Loucy (cell line): Measurements from ENCODE around the gene RNU11.
"Not testable (repeated sequence)": the region's sequence is repeated elsewhere in the genome, so short reads cannot be mapped to it uniquely, and the experiment has no call there.

ENCODE experiments used
- H2AFZ ChIP-seq: fragments of 200-600 bp; sonication (generic); 2 replicates; pipeline ENCODE4 v1.6.0; 2016; ENCODE audit warnings: antibody characterized with exemption, mild to moderate bottlenecking, low read length, moderate library complexity
- H3F3A ChIP-seq: fragments of 200-600 bp; 2 replicates; pipeline ENCODE4 v1.6.0; 2016; ENCODE audit warnings: antibody characterized with exemption, low read depth, mild to moderate bottlenecking
- H3K27me3 ChIP-seq: fragments of 200-600 bp; sonication (generic); 2 replicates; pipeline ENCODE4 v1.6.1; 2014; ENCODE audit warnings: low read length, mild to moderate bottlenecking; ENCODE audit not compliant: insufficient read depth, poor library complexity, severe bottlenecking
- H3K36me3 ChIP-seq: fragments of 200-600 bp; sonication (generic); 2 replicates; pipeline ENCODE4 v1.6.1; 2016; ENCODE audit warnings: low read length; ENCODE audit not compliant: insufficient read depth
- H3K4me1 ChIP-seq: fragments of 200-600 bp; sonication (generic); 2 replicates; pipeline ENCODE4 v1.5.1; 2014; ENCODE audit warnings: low read length, mild to moderate bottlenecking; ENCODE audit not compliant: insufficient read depth, poor library complexity, severe bottlenecking
- H3K4me2 ChIP-seq: fragments of 200-600 bp; sonication (generic); 2 replicates; pipeline ENCODE4 v1.6.0; 2014; ENCODE audit warnings: antibody characterized with exemption, low read length, low read depth, mild to moderate bottlenecking; ENCODE audit not compliant: poor library complexity, severe bottlenecking
- H3K4me3 ChIP-seq: fragments of 200-600 bp; sonication (generic); 2 replicates; pipeline ENCODE4 v1.5.1; 2014; ENCODE audit warnings: low read length, mild to moderate bottlenecking, mixed read lengths; ENCODE audit not compliant: poor library complexity, severe bottlenecking
- H3K79me2 ChIP-seq: fragments of 200-600 bp; sonication (generic); 2 replicates; pipeline ENCODE4 v1.6.1; 2014; ENCODE audit warnings: low read length; ENCODE audit not compliant: insufficient read depth
- H3K9ac ChIP-seq: fragments of 200-600 bp; sonication (generic); 2 replicates; pipeline ENCODE4 v1.6.0; 2014; ENCODE audit warnings: mild to moderate bottlenecking, low read depth, low read length, moderate library complexity; ENCODE audit not compliant: poor library complexity, severe bottlenecking
- H3K9me2 ChIP-seq: fragments of 200-600 bp; sonication (generic); replicated peaks from 2 replicates; pipeline ENCODE4 v1.6.1; 2016; ENCODE audit warnings: low read depth, low read length, mixed read lengths
- H3K9me3 ChIP-seq: fragments of 200-600 bp; sonication (generic); 2 replicates; pipeline ENCODE4 v1.6.1; 2014; ENCODE audit warnings: mild to moderate bottlenecking, antibody characterized with exemption, low read length, low read depth; ENCODE audit not compliant: insufficient read depth
- H4K20me1 ChIP-seq: fragments of 200-600 bp; sonication (generic); 2 replicates; pipeline ENCODE4 v1.6.0; 2014; ENCODE audit warnings: antibody characterized with exemption, low read length, mild to moderate bottlenecking; ENCODE audit not compliant: insufficient read depth, poor library complexity, severe bottlenecking
- EZH2phosphoT487 ChIP-seq: fragments of 200-600 bp; IDR thresholded peaks from 2 replicates; pipeline ENCODE4 v1.6.1; 2018; ENCODE audit warnings: antibody characterized with exemption, mild to moderate bottlenecking, moderate library complexity, borderline replicate concordance
- TF ChIP-seq, protein P1 (sequence below): fragments of 200-600 bp; sonication (generic); conservative IDR thresholded peaks from 2 replicates; pipeline ENCODE4 v1.5.1; 2014; ENCODE audit warnings: mild to moderate bottlenecking, antibody characterized with exemption, low read length

RNU11 gene

DNA sequence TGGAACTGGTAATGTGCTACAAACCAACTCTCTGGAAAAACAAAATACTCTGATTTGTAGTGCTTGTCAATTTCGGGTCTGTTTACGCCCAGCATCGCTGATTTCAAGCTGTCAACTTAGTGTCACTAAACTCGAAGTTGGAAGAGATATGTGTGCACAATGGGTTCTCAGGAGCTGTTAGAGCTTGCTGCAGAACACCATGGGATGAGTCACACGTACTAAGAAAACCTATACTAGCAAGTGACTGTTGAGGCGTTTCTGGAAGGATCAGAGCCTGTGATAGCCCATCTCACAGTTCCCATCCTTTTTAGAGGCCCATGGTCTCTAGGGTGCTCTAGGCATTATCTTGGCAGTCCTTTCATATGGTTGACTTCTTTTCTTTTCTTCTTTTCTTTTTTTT is 34.4 kb downstream of the RNU11 start:
- Histone ChIP-seq H3K4me3 (no peak overlapping the region), H3K79me2 (0 out of 2 replicates have a peak, but pooled peaks cover 3% of the 10 kb centered on the region), H3K27me3 (no peaks in the 10 kb centered on the region), H3F3A (no peaks in the 10 kb centered on the region), H3K36me3 (peaks cover 7% of the 10 kb centered on the region; the same call in 1 of the 2 replicates), H3K9me2 (no peaks in the 10 kb centered on the region), H2AFZ (no peak overlapping the region), H3K4me2 (no peak overlapping the region), H3K9me3 (no peaks in the 10 kb centered on the region), H3K9ac (no peak overlapping the region), H4K20me1 (no peaks in the 10 kb centered on the region), H3K4me1 (no peaks in the 10 kb centered on the region)
- TF ChIP-seq EZH2phosphoT487 = no peak
- TF ChIP-seq, protein P1, sequence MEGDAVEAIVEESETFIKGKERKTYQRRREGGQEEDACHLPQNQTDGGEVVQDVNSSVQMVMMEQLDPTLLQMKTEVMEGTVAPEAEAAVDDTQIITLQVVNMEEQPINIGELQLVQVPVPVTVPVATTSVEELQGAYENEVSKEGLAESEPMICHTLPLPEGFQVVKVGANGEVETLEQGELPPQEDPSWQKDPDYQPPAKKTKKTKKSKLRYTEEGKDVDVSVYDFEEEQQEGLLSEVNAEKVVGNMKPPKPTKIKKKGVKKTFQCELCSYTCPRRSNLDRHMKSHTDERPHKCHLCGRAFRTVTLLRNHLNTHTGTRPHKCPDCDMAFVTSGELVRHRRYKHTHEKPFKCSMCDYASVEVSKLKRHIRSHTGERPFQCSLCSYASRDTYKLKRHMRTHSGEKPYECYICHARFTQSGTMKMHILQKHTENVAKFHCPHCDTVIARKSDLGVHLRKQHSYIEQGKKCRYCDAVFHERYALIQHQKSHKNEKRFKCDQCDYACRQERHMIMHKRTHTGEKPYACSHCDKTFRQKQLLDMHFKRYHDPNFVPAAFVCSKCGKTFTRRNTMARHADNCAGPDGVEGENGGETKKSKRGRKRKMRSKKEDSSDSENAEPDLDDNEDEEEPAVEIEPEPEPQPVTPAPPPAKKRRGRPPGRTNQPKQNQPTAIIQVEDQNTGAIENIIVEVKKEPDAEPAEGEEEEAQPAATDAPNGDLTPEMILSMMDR = no peak

DNA sequence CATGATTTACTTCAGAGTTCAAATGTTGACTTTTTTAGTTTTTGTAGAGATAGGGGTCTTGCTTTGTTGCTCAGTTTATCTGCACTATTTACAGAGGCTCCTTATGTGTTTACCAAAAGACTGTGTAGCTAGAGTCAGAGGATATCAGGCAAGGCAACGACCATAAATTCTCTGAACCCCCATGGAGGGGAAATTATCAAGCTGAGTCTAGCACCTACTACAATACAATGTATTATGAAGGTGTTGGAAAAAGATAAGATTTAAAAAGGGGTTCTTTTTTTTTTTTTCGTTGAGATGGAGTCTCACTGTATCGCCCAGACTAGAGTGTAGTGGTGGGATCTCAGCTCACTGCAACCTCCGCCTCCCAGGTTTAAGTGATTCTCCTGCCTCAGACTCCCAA is 36.5 kb downstream of the RNU11 start:
- no peaks in the 10 kb centered on the region for H3K9me3 ChIP-seq
- TF ChIP-seq EZH2phosphoT487 = no peak
- TF ChIP-seq, protein P1 = no peak
- no peaks in the 10 kb centered on the region for H3K27me3 ChIP-seq
- peaks cover 11% of the 10 kb centered on the region; the same call in 1 of the 2 replicates for H3K36me3 ChIP-seq
- no peak overlapping the region for H3K4me2 ChIP-seq
- H3K79me2 ChIP-seq = no peaks in the 10 kb centered on the region
- no peaks in the 10 kb centered on the region for H4K20me1 ChIP-seq
- H3K4me1 ChIP-seq = no peaks in the 10 kb centered on the region
- H2AFZ ChIP-seq = no peak overlapping the region
- H3K9me2 ChIP-seq = no peaks in the 10 kb centered on the region
- no peak overlapping the region for H3K4me3 ChIP-seq
- H3F3A ChIP-seq = no peaks in the 10 kb centered on the region
- H3K9ac ChIP-seq = no peak overlapping the region

DNA sequence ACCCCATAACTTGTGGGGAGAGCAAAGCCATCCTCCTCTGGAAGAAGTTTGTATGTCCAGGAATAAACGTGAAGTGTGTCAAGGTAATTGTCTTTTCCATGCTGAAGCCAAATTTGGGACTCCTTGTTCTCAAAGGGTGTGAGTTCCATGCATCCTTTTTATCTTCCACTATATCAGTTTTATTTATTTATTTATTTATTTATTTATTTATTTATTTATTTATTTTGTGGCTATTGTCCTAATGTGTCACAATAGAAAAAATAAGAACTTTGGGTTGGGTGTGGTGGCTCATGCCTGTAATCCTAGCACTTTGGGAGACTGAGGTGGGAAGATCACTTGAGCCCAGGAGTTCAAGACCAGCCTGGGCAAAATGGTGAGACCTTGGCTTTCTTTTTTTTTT is 43.2 kb downstream of the RNU11 start:
- H3K4me2 ChIP-seq, H3K9me2 ChIP-seq, H3K4me1 ChIP-seq, H3F3A ChIP-seq, H3K27me3 ChIP-seq, H3K4me3 ChIP-seq, H3K79me2 ChIP-seq, H4K20me1 ChIP-seq, H3K9ac ChIP-seq, H3K9me3 ChIP-seq, H2AFZ ChIP-seq: not testable (repeated sequence)
- peaks cover 39% of the 10 kb centered on the region; the same call in 1 of the 2 replicates for H3K36me3 ChIP-seq
